Parathyroid adenoma (tissue), 2 donors: Measurements from ENCODE around the gene PLPPR1.
A peak's percentile ranks its signal among the peaks of the same experiment; 100 is the strongest.

Source experiments
- H2AFZ ChIP-seq: fragments of 300-600 bp; sonication (generic); one replicate; pipeline ENCODE4 v1.7.0; 2017; ENCODE audit warnings: antibody characterized with exemption, mild to moderate bottlenecking
- H3K27ac ChIP-seq: fragments of 300-600 bp; sonication (generic); one replicate; pipeline ENCODE4 v1.7.0; 2017
- H3K27me3 ChIP-seq: fragments of 300-600 bp; sonication (generic); one replicate; pipeline ENCODE4 v1.7.0; 2017; ENCODE audit warnings: low read length; ENCODE audit not compliant: control insufficient read depth, insufficient read depth
- H3K36me3 ChIP-seq: fragments of 300-600 bp; sonication (generic); one replicate; pipeline ENCODE4 v1.7.0; 2017; ENCODE audit warnings: low read length; ENCODE audit not compliant: control insufficient read depth, insufficient read depth
- H3K4me1 ChIP-seq: fragments of 300-600 bp; sonication (generic); one replicate; pipeline ENCODE4 v1.7.0; 2017; ENCODE audit warnings: control low read depth
- H3K4me2 ChIP-seq: fragments of 300-600 bp; sonication (generic); one replicate; pipeline ENCODE4 v1.7.0; 2017; ENCODE audit warnings: low read length
- H3K4me3 ChIP-seq: fragments of 300-600 bp; sonication (generic); one replicate; pipeline ENCODE4 v1.7.0; 2017; ENCODE audit warnings: low read depth, low read length
- H3K79me2 ChIP-seq: fragments of 300-600 bp; sonication (generic); one replicate; pipeline ENCODE4 v1.7.0; 2017; ENCODE audit warnings: control low read depth
- H3K9ac ChIP-seq: fragments of 300-600 bp; sonication (generic); one replicate; pipeline ENCODE4 v1.7.0; 2017; ENCODE audit warnings: mild to moderate bottlenecking
- H3K9me3 ChIP-seq: fragments of 300-600 bp; sonication (generic); one replicate; pipeline ENCODE4 v1.7.0; 2017; ENCODE audit warnings: low read length; ENCODE audit not compliant: control insufficient read depth
- TF ChIP-seq, protein P1 (sequence below): fragments of 300-600 bp; sonication (generic); IDR thresholded peaks from one replicate; pipeline ENCODE4 v1.7.0; 2017; ENCODE audit warnings: antibody characterized with exemption, mild to moderate bottlenecking
- donor health status: primary hyperparathyroidism.

PLPPR1 gene

DNA sequence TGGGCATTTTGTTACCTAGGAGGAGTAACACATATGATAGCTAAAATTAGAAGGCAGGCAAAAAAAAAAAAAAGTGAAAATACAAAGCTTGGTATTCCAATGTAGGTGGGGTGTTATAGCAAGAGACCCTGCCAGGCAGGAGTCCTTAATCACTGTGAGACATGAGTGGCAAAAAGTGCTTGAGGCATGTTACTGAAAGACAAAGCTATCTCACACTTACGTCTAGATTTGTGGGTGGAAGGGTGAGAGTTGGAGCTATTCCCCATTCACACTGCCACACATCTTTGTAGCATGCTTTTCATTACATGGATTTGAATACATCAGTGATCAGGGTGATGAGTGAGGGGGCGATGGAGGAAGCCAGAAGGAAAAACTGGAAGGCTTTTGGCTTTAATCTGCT is 2.6 kb upstream of the PLPPR1 start:
- Histone ChIP-seq H3K27ac (no peak overlapping the region), H2AFZ (no peak overlapping the region), H3K4me1 (no peaks in the 10 kb centered on the region), H3K4me3 (no peak overlapping the region), H3K9me3 (no peaks in the 10 kb centered on the region), H3K36me3 (no peaks in the 10 kb centered on the region), H3K79me2 (no peaks in the 10 kb centered on the region), H3K9ac (no peak overlapping the region), H3K4me2 (no peak overlapping the region), H3K27me3 (no peaks in the 10 kb centered on the region)
- TF ChIP-seq, protein P1, sequence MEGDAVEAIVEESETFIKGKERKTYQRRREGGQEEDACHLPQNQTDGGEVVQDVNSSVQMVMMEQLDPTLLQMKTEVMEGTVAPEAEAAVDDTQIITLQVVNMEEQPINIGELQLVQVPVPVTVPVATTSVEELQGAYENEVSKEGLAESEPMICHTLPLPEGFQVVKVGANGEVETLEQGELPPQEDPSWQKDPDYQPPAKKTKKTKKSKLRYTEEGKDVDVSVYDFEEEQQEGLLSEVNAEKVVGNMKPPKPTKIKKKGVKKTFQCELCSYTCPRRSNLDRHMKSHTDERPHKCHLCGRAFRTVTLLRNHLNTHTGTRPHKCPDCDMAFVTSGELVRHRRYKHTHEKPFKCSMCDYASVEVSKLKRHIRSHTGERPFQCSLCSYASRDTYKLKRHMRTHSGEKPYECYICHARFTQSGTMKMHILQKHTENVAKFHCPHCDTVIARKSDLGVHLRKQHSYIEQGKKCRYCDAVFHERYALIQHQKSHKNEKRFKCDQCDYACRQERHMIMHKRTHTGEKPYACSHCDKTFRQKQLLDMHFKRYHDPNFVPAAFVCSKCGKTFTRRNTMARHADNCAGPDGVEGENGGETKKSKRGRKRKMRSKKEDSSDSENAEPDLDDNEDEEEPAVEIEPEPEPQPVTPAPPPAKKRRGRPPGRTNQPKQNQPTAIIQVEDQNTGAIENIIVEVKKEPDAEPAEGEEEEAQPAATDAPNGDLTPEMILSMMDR = no peak

DNA sequence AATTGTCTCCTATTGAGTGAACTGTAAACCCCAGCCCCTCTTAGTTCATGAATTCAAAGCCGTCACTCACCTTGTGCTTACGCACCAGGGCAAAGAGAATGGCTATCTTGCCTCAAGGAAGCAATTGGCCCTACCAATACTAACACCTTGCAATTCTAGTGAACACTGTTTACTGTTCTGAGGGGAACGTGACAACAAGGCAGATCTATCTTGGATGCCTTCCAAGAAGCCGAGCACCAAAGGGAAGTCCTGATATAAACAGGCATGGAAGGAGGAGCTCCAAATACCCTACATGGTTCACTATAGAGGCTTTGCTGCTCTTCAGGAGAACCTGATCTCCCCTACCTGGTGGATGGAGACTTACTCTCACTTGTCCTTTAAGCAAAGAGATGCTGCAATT is 1.7 kb upstream of the PLPPR1 start:
- Histone ChIP-seq H3K9ac (no peak overlapping the region), H3K79me2 (no peaks in the 10 kb centered on the region), H3K4me2 (no peak overlapping the region), H3K9me3 (no peaks in the 10 kb centered on the region), H3K4me3 (no peak overlapping the region), H2AFZ (no peak overlapping the region), H3K27me3 (no peaks in the 10 kb centered on the region), H3K4me1 (no peaks in the 10 kb centered on the region), H3K36me3 (no peaks in the 10 kb centered on the region), H3K27ac (no peak overlapping the region)
- TF ChIP-seq, protein P1 = no peak

DNA sequence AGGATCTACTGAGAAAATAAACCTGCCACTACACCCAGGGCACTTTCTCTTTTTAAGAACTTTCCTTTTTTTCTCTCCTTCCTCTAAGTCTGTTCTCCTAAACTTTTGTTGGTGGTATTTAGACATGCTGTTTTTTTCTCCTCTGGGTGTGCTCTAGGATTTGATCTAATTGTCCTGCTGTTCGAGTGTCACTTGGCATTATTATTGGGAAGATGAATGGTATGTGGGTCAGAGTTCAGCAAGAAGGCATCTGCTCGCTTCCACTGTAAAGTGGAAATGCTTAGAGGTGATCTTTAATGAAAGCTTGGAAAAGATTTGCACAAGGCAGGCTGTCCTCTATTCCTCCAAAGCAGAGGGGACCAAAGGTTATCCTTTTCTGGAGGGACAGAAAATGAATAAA is 1.3 kb upstream of the PLPPR1 start:
- Histone ChIP-seq H3K4me1 (no peaks in the 10 kb centered on the region), H3K79me2 (no peaks in the 10 kb centered on the region), H3K9me3 (no peaks in the 10 kb centered on the region), H2AFZ (no peak overlapping the region), H3K4me2 (no peak overlapping the region), H3K27me3 (no peaks in the 10 kb centered on the region), H3K4me3 (no peak overlapping the region), H3K27ac (no peak overlapping the region), H3K36me3 (no peaks in the 10 kb centered on the region), H3K9ac (no peak overlapping the region)
- TF ChIP-seq, protein P1 = no peak

DNA sequence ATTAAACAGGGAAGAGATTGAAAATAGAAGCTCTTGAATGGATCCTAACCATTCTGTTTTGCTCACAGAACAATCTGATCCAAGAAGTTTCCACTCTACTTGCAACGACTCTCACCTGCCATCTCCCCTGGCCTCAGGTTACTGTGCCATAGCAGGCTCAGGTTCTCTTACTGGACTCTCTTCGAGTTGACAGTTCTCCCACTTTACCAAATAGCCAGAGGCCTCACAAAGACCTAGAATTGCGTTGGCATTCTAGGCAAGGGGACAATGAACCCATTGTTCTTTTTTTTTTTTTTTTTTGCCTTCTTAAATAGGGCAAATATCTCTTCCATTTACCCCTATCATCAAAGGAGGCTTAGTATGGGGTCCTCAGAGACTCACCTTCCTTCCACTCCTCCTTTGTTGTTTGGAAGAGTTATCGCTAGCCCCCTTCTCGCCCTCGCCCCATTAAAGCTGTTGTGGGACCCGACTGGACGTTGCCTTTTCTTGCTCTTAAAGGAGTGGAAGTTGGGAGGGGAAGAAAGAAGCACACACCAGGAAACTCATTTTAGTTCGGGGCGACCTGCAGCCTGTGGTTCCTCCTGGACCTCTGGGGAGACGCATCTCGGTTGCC is 688 bp upstream of the PLPPR1 start:
- no peak overlapping the region for H3K9ac ChIP-seq

More for the DNA sequence above, 688 bp upstream of the PLPPR1 start:
- Histone ChIP-seq H3K79me2 (no peaks in the 10 kb centered on the region), H3K4me3 (peak overlapping the region; percentile 56), H3K4me2 (peak overlapping the region; percentile 85), H3K36me3 (no peaks in the 10 kb centered on the region), H3K27ac (no peak overlapping the region), H3K27me3 (no peaks in the 10 kb centered on the region), H3K4me1 (no peaks in the 10 kb centered on the region), H3K9me3 (no peaks in the 10 kb centered on the region), H2AFZ (no peak overlapping the region)
- TF ChIP-seq, protein P1 = no peak
